Type B pancreatic cell (in vitro differentiated cells): ENCODE measurements around the gene CYTH4. TPM values are rescaled to one million over a fixed set of nuclear protein-coding genes. Genes with fewer than 3 reads are reported as not detected.

Source experiments
- DNase-seq: peaks from one replicate; pipeline ENCODE4 v3.0.0; 2021; ENCODE audit warnings: mixed read lengths; ENCODE audit not compliant: unreplicated experiment; ENCODE audit errors: extremely low spot score
- H3K27ac Mint-ChIP-seq: 2 replicates; pipeline ENCODE4 v1.8.0; 2021; ENCODE audit warnings: mild to moderate bottlenecking, mixed read lengths
- H3K27me3 Mint-ChIP-seq: 2 replicates; pipeline ENCODE4 v1.8.0; 2021; ENCODE audit warnings: mixed read lengths
- H3K36me3 Mint-ChIP-seq: 2 replicates; pipeline ENCODE4 v1.8.0; 2021; ENCODE audit warnings: mixed read lengths
- H3K4me1 Mint-ChIP-seq: one replicate; pipeline ENCODE4 v1.8.0; 2021; ENCODE audit warnings: mixed read lengths; ENCODE audit not compliant: unreplicated experiment
- H3K4me3 Mint-ChIP-seq: 2 replicates; pipeline ENCODE4 v1.8.0; 2021; ENCODE audit warnings: mild to moderate bottlenecking, mixed read lengths
- H3K9me3 Mint-ChIP-seq: 2 replicates; pipeline ENCODE4 v1.8.0; 2021; ENCODE audit warnings: mixed read lengths
- total RNA-seq: library from RNA; stranded (reverse); gene quantifications from 2 replicates; pipeline ENCODE4 v1.2.1, GENCODE V29; 2021; ENCODE audit warnings: low replicate concordance
- TF ChIP-seq, protein P1 (sequence below): fragments of 200-600 bp; sonication (generic); conservative IDR thresholded peaks from 2 replicates; pipeline ENCODE4 v1.5.0; 2021; ENCODE audit warnings: antibody characterized with exemption, mild to moderate bottlenecking

CYTH4 gene
- total RNA-seq, 1 donor from 2014 or later: not detected

DNA sequence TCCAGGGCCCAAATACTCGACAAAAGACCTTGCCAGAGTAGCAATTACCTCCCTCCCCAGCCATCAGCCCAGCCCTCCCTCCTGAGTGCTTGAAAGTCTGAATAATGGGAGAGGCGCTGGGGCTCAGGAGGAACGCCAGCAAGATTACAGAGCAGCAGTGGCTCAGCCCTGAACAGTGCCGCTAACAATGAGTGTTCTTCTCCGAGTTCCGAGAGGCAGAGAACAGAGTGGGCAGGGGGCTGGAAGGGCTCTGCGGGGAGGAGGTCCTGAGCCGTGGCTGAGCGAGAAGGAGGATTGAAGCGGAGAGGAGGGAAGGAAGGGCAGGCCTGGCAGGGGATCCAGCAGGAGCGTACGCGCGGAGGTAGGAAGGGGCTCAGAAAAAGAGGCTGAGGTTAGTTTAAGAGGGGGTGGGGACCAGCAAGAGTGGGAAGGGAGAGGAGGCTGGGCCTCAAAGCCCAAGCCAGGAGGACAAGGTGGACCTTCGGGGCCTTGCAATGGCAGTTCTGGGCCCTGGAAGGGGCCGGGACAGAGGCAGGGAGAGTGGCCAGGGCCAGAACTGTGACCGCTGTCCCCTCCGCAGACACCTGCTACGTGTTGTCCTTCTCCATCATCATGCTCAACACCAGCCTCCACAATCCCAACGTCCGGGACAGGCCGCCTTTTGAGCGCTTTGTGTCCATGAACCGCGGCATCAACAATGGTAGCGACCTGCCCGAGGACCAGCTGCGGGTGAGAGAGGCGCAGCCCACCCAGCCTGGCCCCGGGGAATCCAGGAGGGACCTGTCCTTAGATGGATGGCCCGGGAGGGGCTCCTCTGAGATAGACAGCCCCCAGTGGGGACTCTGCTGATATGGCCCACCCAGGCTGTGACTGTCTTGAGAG, 20.6 kb downstream of the CYTH4 start:
- Mint-ChIP-seq H3K9me3 (no peaks in the 10 kb centered on the region), H3K4me3 (no peak overlapping the region), H3K36me3 (no peaks in the 10 kb centered on the region), H3K27me3 (peaks cover 8% of the 10 kb centered on the region), H3K4me1 (peaks cover 28% of the 10 kb centered on the region), H3K27ac (no peak overlapping the region)
- TF ChIP-seq, protein P1, sequence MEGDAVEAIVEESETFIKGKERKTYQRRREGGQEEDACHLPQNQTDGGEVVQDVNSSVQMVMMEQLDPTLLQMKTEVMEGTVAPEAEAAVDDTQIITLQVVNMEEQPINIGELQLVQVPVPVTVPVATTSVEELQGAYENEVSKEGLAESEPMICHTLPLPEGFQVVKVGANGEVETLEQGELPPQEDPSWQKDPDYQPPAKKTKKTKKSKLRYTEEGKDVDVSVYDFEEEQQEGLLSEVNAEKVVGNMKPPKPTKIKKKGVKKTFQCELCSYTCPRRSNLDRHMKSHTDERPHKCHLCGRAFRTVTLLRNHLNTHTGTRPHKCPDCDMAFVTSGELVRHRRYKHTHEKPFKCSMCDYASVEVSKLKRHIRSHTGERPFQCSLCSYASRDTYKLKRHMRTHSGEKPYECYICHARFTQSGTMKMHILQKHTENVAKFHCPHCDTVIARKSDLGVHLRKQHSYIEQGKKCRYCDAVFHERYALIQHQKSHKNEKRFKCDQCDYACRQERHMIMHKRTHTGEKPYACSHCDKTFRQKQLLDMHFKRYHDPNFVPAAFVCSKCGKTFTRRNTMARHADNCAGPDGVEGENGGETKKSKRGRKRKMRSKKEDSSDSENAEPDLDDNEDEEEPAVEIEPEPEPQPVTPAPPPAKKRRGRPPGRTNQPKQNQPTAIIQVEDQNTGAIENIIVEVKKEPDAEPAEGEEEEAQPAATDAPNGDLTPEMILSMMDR: no peak
- no peak for DNase-seq

DNA sequence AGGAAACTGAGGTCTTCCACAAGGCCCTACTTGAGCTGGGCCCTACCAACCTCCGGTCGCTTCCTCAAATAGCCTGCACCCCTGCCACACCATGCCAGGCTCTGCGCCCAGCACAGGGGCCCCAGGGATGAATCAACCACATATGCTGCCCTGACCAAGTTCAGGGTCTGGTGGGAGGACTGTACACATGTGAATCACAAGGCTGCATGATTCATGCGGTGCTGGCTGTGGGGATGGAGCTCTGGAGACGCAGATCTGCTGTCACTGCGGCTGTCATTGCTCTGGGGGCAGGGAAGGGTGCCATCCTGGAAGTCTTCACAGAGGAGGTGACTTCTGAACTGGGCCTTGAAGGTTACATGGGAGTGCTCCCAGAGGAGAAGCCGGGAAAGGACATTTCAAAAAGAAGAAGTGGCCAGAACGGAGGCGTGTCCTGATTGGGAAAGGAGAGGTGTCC, 21.5 kb downstream of the CYTH4 start:
- peaks cover 35% of the 10 kb centered on the region for H3K4me1 Mint-ChIP-seq
- H3K9me3 Mint-ChIP-seq: no peaks in the 10 kb centered on the region
- H3K27me3 Mint-ChIP-seq: peaks cover 9% of the 10 kb centered on the region
- DNase-seq: no peak
- no peak overlapping the region for H3K4me3 Mint-ChIP-seq
- no peaks in the 10 kb centered on the region for H3K36me3 Mint-ChIP-seq
- TF ChIP-seq, protein P1: no peak
- H3K27ac Mint-ChIP-seq: no peak overlapping the region

DNA sequence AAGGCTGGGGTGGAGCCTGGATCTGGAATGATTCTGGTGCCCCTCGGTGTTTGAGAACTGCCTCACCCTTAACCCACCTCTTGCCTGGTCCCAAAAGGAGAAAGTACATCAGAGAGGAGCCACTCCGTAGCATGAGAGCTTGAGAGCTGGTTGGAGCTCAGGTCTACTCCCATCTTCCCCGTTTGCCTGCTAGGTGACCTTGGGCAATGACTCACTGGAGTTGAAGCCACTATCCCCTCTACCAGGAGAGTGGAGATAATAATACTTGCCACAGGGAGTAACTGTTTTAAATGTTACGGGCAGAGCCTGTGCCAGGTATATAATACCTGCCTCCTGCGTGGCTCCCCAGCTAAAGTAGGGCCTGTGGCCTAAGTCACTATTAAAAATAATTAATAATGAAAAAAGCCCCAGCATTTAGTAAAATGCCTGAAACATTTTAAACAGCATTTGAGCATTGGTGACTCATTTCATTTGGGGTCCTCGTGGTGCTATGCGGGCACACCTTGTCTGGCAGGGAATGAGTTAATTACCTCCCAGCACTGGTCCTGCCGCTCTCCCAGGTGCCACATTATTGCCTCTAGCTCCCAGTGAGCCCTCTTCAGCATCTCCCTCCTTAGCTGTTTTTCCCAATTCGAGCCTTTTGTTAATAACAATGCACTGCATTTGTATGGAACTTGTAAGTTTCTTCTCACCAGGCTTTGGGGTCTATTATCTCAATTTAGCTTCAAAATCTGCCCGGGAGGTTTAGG, 22.5 kb downstream of the CYTH4 start:
- Mint-ChIP-seq H3K4me1 (peaks cover 35% of the 10 kb centered on the region), H3K9me3 (no peaks in the 10 kb centered on the region), H3K27ac (no peak overlapping the region), H3K4me3 (no peak overlapping the region), H3K36me3 (no peaks in the 10 kb centered on the region), H3K27me3 (peaks cover 9% of the 10 kb centered on the region)
- no peak for DNase-seq
- TF ChIP-seq, protein P1: no peak

GRCh38 chr22:37305887-37306286, 23.6 kb downstream of the CYTH4 start:
- Mint-ChIP-seq H3K4me1 (peaks cover 35% of the 10 kb centered on the region), H3K4me3 (no peak overlapping the region), H3K27ac (no peak overlapping the region), H3K27me3 (peaks cover 12% of the 10 kb centered on the region), H3K36me3 (no peaks in the 10 kb centered on the region), H3K9me3 (no peaks in the 10 kb centered on the region)
- DNase-seq: no peak
- TF ChIP-seq, protein P1: no peak

- Mint-ChIP-seq H3K27me3 (peaks cover 12% of the 10 kb centered on the region), H3K4me3 (no peak overlapping the region), H3K4me1 (peaks cover 31% of the 10 kb centered on the region), H3K9me3 (no peaks in the 10 kb centered on the region), H3K27ac (no peak overlapping the region), H3K36me3 (no peaks in the 10 kb centered on the region)
- TF ChIP-seq, protein P1: no peak
- DNase-seq: no peak
These were observed 24.2 kb downstream of the CYTH4 start for GRCh38 chr22:37306494-37306829.
